Mesenchymal stem cell (in vitro differentiated cells and primary cell): ENCODE measurements around the gene PYM1.

Experiments used
- DNase-seq: peaks from one replicate; pipeline ENCODE4 v3.0.0-alpha.2; 2013
- H2AFZ ChIP-seq: one replicate; pipeline ENCODE4 v1.6.1; 2013; ENCODE audit warnings: low read depth, mild to moderate bottlenecking, control low read depth, inconsistent platforms, low read length, moderate library complexity
- H2AK5ac ChIP-seq: 2 replicates; pipeline ENCODE4 v1.6.1; 2013; ENCODE audit warnings: low read length, moderate library complexity, mild to moderate bottlenecking, inconsistent platforms; ENCODE audit not compliant: severe bottlenecking
- H2BK120ac ChIP-seq: one replicate; pipeline ENCODE4 v1.6.1; 2013; ENCODE audit warnings: low read depth, mild to moderate bottlenecking, inconsistent platforms, low read length, moderate library complexity
- H2BK12ac ChIP-seq, 2 experiments: one replicate each; pipeline ENCODE4 v1.6.1; 2013; ENCODE audit warnings: inconsistent platforms in 2 of 2, low read length in 2 of 2, mild to moderate bottlenecking in 2 of 2, moderate library complexity in 2 of 2, control low read depth in 1 of 2
- H2BK15ac ChIP-seq: one replicate; pipeline ENCODE4 v1.6.1; 2013; ENCODE audit warnings: mild to moderate bottlenecking, low read depth, inconsistent platforms; ENCODE audit not compliant: poor library complexity, severe bottlenecking
- H2BK5ac ChIP-seq: 2 replicates; pipeline ENCODE4 v1.6.1; 2013; ENCODE audit warnings: low read depth, mild to moderate bottlenecking, low read length, control low read depth, inconsistent platforms; ENCODE audit not compliant: poor library complexity, severe bottlenecking
- H3K14ac ChIP-seq, 2 experiments: one replicate each; pipeline ENCODE4 v1.6.1; 2013; ENCODE audit warnings: inconsistent platforms in 2 of 2, low read length in 2 of 2, control low read depth in 1 of 2, mild to moderate bottlenecking in 1 of 2, moderate library complexity in 1 of 2
- H3K18ac ChIP-seq, 2 experiments: one replicate each; pipeline ENCODE4 v1.6.1; 2013; ENCODE audit warnings: inconsistent platforms in 2 of 2, low read length in 2 of 2, control low read depth in 1 of 2, low read depth in 1 of 2, mild to moderate bottlenecking in 1 of 2
- H3K23ac ChIP-seq, 2 experiments: one replicate each; pipeline ENCODE4 v1.6.1; 2013; ENCODE audit warnings: inconsistent platforms in 2 of 2, low read length in 2 of 2, mild to moderate bottlenecking in 2 of 2, moderate library complexity in 2 of 2, control low read depth in 1 of 2
- H3K27ac ChIP-seq: 2 replicates; pipeline ENCODE4 v1.5.1; 2013; ENCODE audit warnings: mild to moderate bottlenecking, moderate library complexity, low read length, control low read depth, inconsistent platforms; ENCODE audit not compliant: poor library complexity, severe bottlenecking
- H3K27me3 ChIP-seq, 2 experiments: 2 replicates each; pipeline versions ENCODE4 v1.6.1 to v1.7.0; 2013; ENCODE audit warnings: low read length in 2 of 2, mild to moderate bottlenecking in 2 of 2, moderate library complexity in 2 of 2, control low read depth in 1 of 2, inconsistent platforms in 1 of 2; ENCODE audit not compliant: control insufficient read depth in 1 of 2, insufficient read depth in 1 of 2
- H3K36me3 ChIP-seq, 2 experiments: 2 replicates each; pipeline versions ENCODE4 v1.6.1 to v1.7.0; 2013; ENCODE audit warnings: low read length in 2 of 2, control low read depth in 1 of 2, inconsistent platforms in 1 of 2, low read depth in 1 of 2, mild to moderate bottlenecking in 1 of 2; ENCODE audit not compliant: insufficient read depth in 2 of 2, control insufficient read depth in 1 of 2
- H3K4ac ChIP-seq, 2 experiments: one replicate each; pipeline ENCODE4 v1.6.1; 2013; ENCODE audit warnings: inconsistent platforms in 2 of 2, low read length in 2 of 2, mild to moderate bottlenecking in 2 of 2, moderate library complexity in 2 of 2, control low read depth in 1 of 2, low read depth in 1 of 2
- H3K4me1 ChIP-seq: 2 replicates; pipeline ENCODE4 v1.6.1; 2013; ENCODE audit warnings: low read depth, low read length, control low read depth; ENCODE audit not compliant: control insufficient read depth, insufficient read depth
- H3K4me2 ChIP-seq: 2 replicates; pipeline ENCODE4 v1.6.1; 2013; ENCODE audit warnings: low read length, mild to moderate bottlenecking, inconsistent platforms; ENCODE audit not compliant: poor library complexity, severe bottlenecking
- H3K4me3 ChIP-seq, 2 experiments: 2 replicates each; pipeline versions ENCODE4 v1.5.1 to v1.7.0; 2013; ENCODE audit warnings: low read length in 2 of 2, mild to moderate bottlenecking in 2 of 2, control low read depth in 1 of 2, low read depth in 1 of 2; ENCODE audit not compliant: insufficient read depth in 1 of 2
- H3K79me1 ChIP-seq: replicated peaks from 2 replicates; pipeline ENCODE4 v1.6.1; 2013; ENCODE audit warnings: mild to moderate bottlenecking, control low read depth, low read length, inconsistent platforms; ENCODE audit not compliant: poor library complexity, severe bottlenecking
- H3K9ac ChIP-seq: 2 replicates; pipeline ENCODE4 v1.7.0; 2013; ENCODE audit warnings: mild to moderate bottlenecking, low read length, moderate library complexity
- H3K9me3 ChIP-seq: 2 replicates; pipeline ENCODE4 v1.7.0; 2013; ENCODE audit warnings: mild to moderate bottlenecking, low read length; ENCODE audit not compliant: control insufficient read depth
- H4K8ac ChIP-seq: one replicate; pipeline ENCODE4 v1.6.1; 2013; ENCODE audit warnings: inconsistent platforms, mild to moderate bottlenecking, low read length, moderate library complexity
- H4K91ac ChIP-seq: one replicate; pipeline ENCODE4 v1.6.1; 2013; ENCODE audit warnings: mild to moderate bottlenecking, low read length, inconsistent platforms
- WGBS: methylation state at CpG from one replicate; pipeline ENCODE4 v1.1.7; 2013; ENCODE audit warnings: mixed read lengths; 5-methylcytosine and 5-hydroxymethylcytosine counted together

The PYM1 gene

DNA sequence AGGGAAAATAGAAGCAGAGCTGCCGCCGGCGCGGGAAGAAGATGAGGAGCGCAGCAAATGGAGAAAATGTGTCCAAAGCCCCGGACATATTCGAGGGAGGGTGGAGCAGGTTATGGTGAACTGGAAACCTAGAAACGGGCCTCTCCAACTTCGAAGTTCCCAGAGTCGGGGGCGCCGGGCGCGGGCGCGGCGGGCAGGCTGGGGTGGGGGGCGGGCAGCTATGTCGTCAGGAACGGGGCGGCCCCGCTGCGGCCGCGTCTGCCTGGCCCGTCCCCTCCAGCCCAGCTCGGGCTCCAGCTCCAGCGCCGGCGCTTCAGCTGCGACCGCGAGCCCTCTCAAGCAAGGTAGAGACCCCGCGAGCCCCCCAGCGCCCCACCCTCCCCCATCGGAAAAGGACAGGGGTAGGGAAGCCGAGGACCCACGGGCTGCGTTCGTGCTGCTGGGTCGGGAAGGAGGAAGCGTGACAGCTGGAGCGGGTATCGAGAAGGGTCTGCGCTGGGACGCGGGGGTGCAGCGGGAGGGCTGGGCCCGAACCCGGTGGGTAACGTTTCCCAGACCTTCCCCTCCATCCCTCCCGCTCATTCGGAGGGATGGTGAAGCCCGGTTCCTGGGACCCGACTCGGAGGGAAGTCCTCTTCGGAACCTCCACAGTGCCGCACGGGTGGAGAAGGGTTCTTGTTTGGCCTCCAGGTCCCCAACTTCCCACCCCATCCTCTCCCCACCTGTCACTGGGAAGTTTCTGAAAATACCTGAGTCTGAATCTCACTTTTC lies 4.3 kb upstream of the PYM1 start:
- H3K36me3 ChIP-seq: peaks cover 0 to 3% of the 10 kb centered on the region in 2 experiments
- WGBS: 2% methylated on average over 48 of the region's 60 CpGs
- H3K79me1 ChIP-seq: peaks cover 19% of the 10 kb centered on the region

DNA sequence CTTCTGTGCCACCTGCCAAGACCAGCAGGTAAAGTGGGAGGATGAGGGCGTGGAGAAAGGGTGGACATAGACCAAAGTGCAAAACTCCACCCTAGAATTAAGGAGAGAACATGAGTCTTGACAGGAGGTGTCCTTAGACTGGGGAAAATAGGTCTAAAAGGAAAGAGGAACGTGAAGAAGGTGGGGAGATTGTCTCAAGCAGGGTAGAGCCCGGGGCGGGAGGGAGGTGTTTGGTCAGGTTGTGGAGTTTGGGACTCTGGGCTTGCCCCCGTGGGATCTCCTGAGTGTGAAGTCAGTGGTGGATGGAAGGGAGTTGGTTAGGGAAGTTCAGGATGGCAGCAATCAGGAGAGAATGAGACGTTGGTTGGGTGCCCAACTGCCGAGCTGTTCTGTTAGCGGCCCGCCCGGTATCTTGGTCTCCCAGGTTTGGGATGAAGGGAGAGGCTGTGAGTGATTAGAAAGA lies 3.7 kb upstream of the PYM1 start:
- H3K79me1 ChIP-seq: peaks cover 19% of the 10 kb centered on the region
- no peaks in the 10 kb centered on the region for H3K27me3 ChIP-seq
- no peak overlapping the region for H3K23ac ChIP-seq
- H3K36me3 ChIP-seq: no peaks in the 10 kb centered on the region
- H2AK5ac ChIP-seq: peak overlapping the region; percentile 32
- H3K4ac ChIP-seq: peak overlapping the region; percentile 5 to 88
- H3K14ac ChIP-seq: no peak overlapping the region
- peaks cover 19% of the 10 kb centered on the region for H3K4me1 ChIP-seq
- H4K91ac ChIP-seq: peak overlapping the region; percentile 84
- peak overlapping the region; percentile 93 for H4K8ac ChIP-seq
- H2BK15ac ChIP-seq: peak overlapping the region; percentile 35
- peak overlapping the region; percentile 8 for H2AFZ ChIP-seq
- H2BK5ac ChIP-seq: no peak overlapping the region
- WGBS: 36% methylated on average over 10 of the region's 10 CpGs
- DNase-seq: no peak
- peak overlapping the region; percentile 46 for H3K27ac ChIP-seq
- H3K9me3 ChIP-seq: no peaks in the 10 kb centered on the region
- peak overlapping the region; percentile 90 for H3K9ac ChIP-seq
- H2BK120ac ChIP-seq: no peak overlapping the region
- peak overlapping the region; percentile 9 to 76 for H3K18ac ChIP-seq
- H2BK12ac ChIP-seq: peak overlapping the region; percentile 42 to 92
- H3K4me3 ChIP-seq: peak overlapping the region; percentile 65 to 84
- H3K4me2 ChIP-seq: peak overlapping the region; percentile 85

More for the DNA sequence above, 4.3 kb upstream of the PYM1 start:
- Histone ChIP-seq H2BK120ac (peak overlapping the region; percentile 39), H4K8ac (peak overlapping the region; percentile 69), H2AFZ (peak overlapping the region; percentile 1), H3K18ac (peak overlapping the region; percentile 34 to 76), H3K23ac (peak overlapping the region in 1 of 2 experiments; percentile 65), H2AK5ac (no peak overlapping the region), H3K4ac (peak overlapping the region; percentile 12 to 88), H3K9me3 (no peaks in the 10 kb centered on the region), H3K4me1 (peaks cover 19% of the 10 kb centered on the region), H4K91ac (peak overlapping the region; percentile 84), H3K14ac (no peak overlapping the region), H2BK15ac (peak overlapping the region; percentile 71), H3K27me3 (no peaks in the 10 kb centered on the region), H2BK5ac (no peak overlapping the region), H2BK12ac (peak overlapping the region; percentile 10 to 31), H3K4me2 (peak overlapping the region; percentile 97), H3K4me3 (peak overlapping the region; percentile 65 to 84), H3K9ac (peak overlapping the region; percentile 90), H3K27ac (peak overlapping the region; percentile 46)
- DNase-seq: peak; percentile 60

DNA sequence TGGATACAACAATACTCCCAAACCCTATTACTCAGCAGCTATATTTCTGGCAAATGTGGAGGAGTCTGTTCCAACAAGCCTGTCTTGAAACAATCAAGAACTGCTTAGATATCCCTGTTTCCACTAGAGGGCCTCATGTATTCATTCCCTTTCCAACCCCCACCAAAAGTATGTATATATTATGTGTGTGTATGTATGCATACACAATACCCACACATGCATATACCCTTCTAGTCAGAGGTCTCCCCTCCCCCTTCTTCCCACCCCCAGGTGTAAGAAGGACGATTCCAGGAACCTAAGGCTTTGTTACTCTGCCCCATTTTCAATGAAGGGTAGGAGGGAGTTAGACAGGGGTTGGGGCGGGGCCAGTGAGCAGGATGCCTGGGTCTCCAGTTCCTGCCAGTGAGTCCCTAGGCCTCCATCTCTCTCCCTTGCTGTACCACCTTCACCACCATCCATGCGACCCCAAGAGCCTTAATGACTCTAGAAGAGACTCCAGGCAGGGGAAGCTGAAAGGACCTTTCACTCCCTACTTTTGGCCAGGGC lies 3.1 kb upstream of the PYM1 start, which contains the start of gene DGKA:
TSS of gene DGKA (plus strand) at position 392 of the 546 bp plus-strand sequence. CDS start 5,342 bp downstream, outside the sequence.
- WGBS: 100% methylated on average over 1 of the region's 3 CpGs
- Histone ChIP-seq H2BK12ac (peak within 1 kb of the TSS; percentile 67 to 92), H4K91ac (peak within 1 kb of the TSS; percentile 84), H3K4me3 (peak within 1 kb of the TSS; percentile 65 to 84), H3K23ac (no peak within 1 kb of the TSS), H3K27ac (peak within 1 kb of the TSS; percentile 46), H3K4ac (peak within 1 kb of the TSS; percentile 62 to 88), H3K9me3 (no peaks in the 10 kb centered on the region), H3K36me3 (no peaks in the 10 kb centered on the region), H2AK5ac (peak within 1 kb of the TSS; percentile 32), H4K8ac (peak within 1 kb of the TSS; percentile 93), H3K27me3 (no peaks in the 10 kb centered on the region), H3K14ac (no peak within 1 kb of the TSS), H3K9ac (peak within 1 kb of the TSS; percentile 90), H3K4me2 (peak within 1 kb of the TSS; percentile 97), H3K79me1 (peaks cover 19% of the 10 kb centered on the region), H2BK5ac (peak within 1 kb of the TSS; percentile 53), H2BK15ac (peak within 1 kb of the TSS; percentile 35), H2AFZ (peak within 1 kb of the TSS; percentile 8), H3K4me1 (peaks cover 19% of the 10 kb centered on the region), H3K18ac (peak within 1 kb of the TSS; percentile 69 to 76), H2BK120ac (peak within 1 kb of the TSS; percentile 39)
- DNase-seq: peak; percentile 83

- peak overlapping the region; percentile 72 for H4K91ac ChIP-seq
Measured at GRCh38 chr12:55929306-55929791, 1.7 kb upstream of the PYM1 start.

More at GRCh38 chr12:55929306-55929791, 1.7 kb upstream of the PYM1 start:
- no peaks in the 10 kb centered on the region for H3K9me3 ChIP-seq
- peaks cover 0 to 6% of the 10 kb centered on the region in 2 experiments for H3K36me3 ChIP-seq
- DNase-seq: no peak
- no peaks in the 10 kb centered on the region for H3K27me3 ChIP-seq
- H3K4ac ChIP-seq: peak overlapping the region in 1 of 2 experiments; percentile 24
- H3K79me1 ChIP-seq: peaks cover 17% of the 10 kb centered on the region
- H3K27ac ChIP-seq: no peak overlapping the region
- H3K18ac ChIP-seq: no peak overlapping the region
- no peak overlapping the region for H2BK5ac ChIP-seq
- no peak overlapping the region for H3K4me3 ChIP-seq
- peaks cover 21% of the 10 kb centered on the region for H3K4me1 ChIP-seq
- H3K14ac ChIP-seq: no peak overlapping the region
- peak overlapping the region in 1 of 2 experiments; percentile 61 for H2BK12ac ChIP-seq
- peak overlapping the region; percentile 80 for H3K9ac ChIP-seq
- H2BK15ac ChIP-seq: peak overlapping the region; percentile 90
- no peak overlapping the region for H2BK120ac ChIP-seq
- no peak overlapping the region for H2AFZ ChIP-seq
- 83% methylated on average over 5 of the region's 8 CpGs for WGBS
- H2AK5ac ChIP-seq: peak overlapping the region; percentile 60
- no peak overlapping the region for H3K23ac ChIP-seq
- H4K8ac ChIP-seq: peak overlapping the region; percentile 81
- H3K4me2 ChIP-seq: no peak overlapping the region
